PC-3 (cell line): ENCODE data around the gene HOPX. TPM values are rescaled to one million over a fixed set of nuclear protein-coding genes. Genes with fewer than 3 reads are reported as not detected.
"Not testable (repeated sequence)": the region's sequence is repeated elsewhere in the genome, so short reads cannot be mapped to it uniquely, and the experiment has no call there.

Experiments used
- ATAC-seq: fragments of 200-7000 bp; cut with Tn5 transposase; 2 replicates; pipeline ENCODE4 v1.9.1; 2020; ENCODE audit warnings: mild to moderate bottlenecking, moderate library complexity
- BruUV-seq: library from RNA; stranded (reverse); fragments of 400-500 nt; replicated peaks from 2 replicates; lab custom pipeline; 2021; lab: Mats Ljungman, UMichigan
- CTCF ChIA-PET: fragments of 300-600 bp; sonication (Branson Sonifier 250); formaldehyde crosslinking; loops from one replicate; lab custom pipeline; 2022; ENCODE audit warnings: antibody characterized with exemption; lab: Charles Lee
- POLR2A ChIA-PET: fragments of 300-600 bp; sonication (Branson Sonifier 250); formaldehyde crosslinking; loops from one replicate; lab custom pipeline; 2022; ENCODE audit warnings: antibody characterized with exemption; ENCODE audit not compliant: unreplicated experiment; lab: Charles Lee
- DNase-seq: peaks from one replicate; pipeline ENCODE4 v3.0.0-alpha.2; 2015
- H2AFZ ChIP-seq: fragments of 300-600 bp; sonication (generic); 2 replicates; pipeline ENCODE4 v1.6.0; 2016; ENCODE audit warnings: antibody characterized with exemption, low read length
- H3F3A ChIP-seq: fragments of 300-600 bp; sonication (generic); one replicate; pipeline ENCODE4 v1.6.0; 2017; ENCODE audit warnings: antibody characterized with exemption, low read length, control low read depth, mild to moderate bottlenecking; ENCODE audit not compliant: unreplicated experiment
- H3K27ac ChIP-seq: fragments of 300-600 bp; sonication (generic); 2 replicates; pipeline ENCODE4 v1.5.1; 2016; ENCODE audit warnings: mild to moderate bottlenecking, low read length
- H3K27me3 ChIP-seq: fragments of 300-600 bp; sonication (generic); 2 replicates; pipeline ENCODE4 v1.6.1; 2016; ENCODE audit warnings: low read length, mixed read lengths
- H3K36me3 ChIP-seq: fragments of 300-600 bp; sonication (generic); 2 replicates; pipeline ENCODE4 v1.6.1; 2016; ENCODE audit warnings: low read depth, mixed run types, low read length, mixed read lengths
- H3K4me1 ChIP-seq: fragments of 300-600 bp; sonication (generic); 2 replicates; pipeline ENCODE4 v1.5.1; 2016; ENCODE audit warnings: low read length; ENCODE audit not compliant: insufficient read depth
- H3K4me2 ChIP-seq: fragments of 300-600 bp; sonication (generic); 2 replicates; pipeline ENCODE4 v1.6.0; 2016; ENCODE audit warnings: low read length
- H3K4me3 ChIP-seq: fragments of 300-600 bp; sonication (generic); 2 replicates; pipeline ENCODE4 v1.5.1; 2016; ENCODE audit warnings: mild to moderate bottlenecking, low read length, mixed read lengths
- H3K79me2 ChIP-seq: fragments of 300-600 bp; sonication (generic); 2 replicates; pipeline ENCODE4 v1.6.1; 2017; ENCODE audit warnings: low read length, mixed read lengths
- H3K9ac ChIP-seq: fragments of 300-600 bp; sonication (generic); 2 replicates; pipeline ENCODE4 v1.6.0; 2016; ENCODE audit warnings: mild to moderate bottlenecking, low read length
- H3K9me2 ChIP-seq: fragments of 300-600 bp; sonication (generic); replicated peaks from 2 replicates; pipeline ENCODE4 v1.6.1; 2016; ENCODE audit warnings: mixed run types, low read length, mixed read lengths
- H3K9me3 ChIP-seq: fragments of 300-600 bp; sonication (generic); 2 replicates; pipeline ENCODE4 v1.6.1; 2016; ENCODE audit warnings: low read length, mixed read lengths
- H4K20me1 ChIP-seq: fragments of 300-600 bp; sonication (generic); 2 replicates; pipeline ENCODE4 v1.6.1; 2016; ENCODE audit warnings: low read length, mixed read lengths
- EZH2 ChIP-seq: fragments of 300-600 bp; sonication (generic); IDR thresholded peaks from one replicate; pipeline ENCODE4 v1.6.1; 2017; ENCODE audit warnings: antibody characterized with exemption, mild to moderate bottlenecking, low read length; ENCODE audit not compliant: unreplicated experiment
- EZH2phosphoT487 ChIP-seq: fragments of 300-600 bp; sonication (generic); IDR thresholded peaks from 2 replicates; pipeline ENCODE4 v1.6.1; 2018; ENCODE audit warnings: mild to moderate bottlenecking, antibody characterized with exemption, low read length, borderline replicate concordance
- intact Hi-C: fragments of 100-400 bp; cut with micrococcal nuclease; formaldehyde crosslinking; loops from 2 replicates; pipeline ENCODE4 v1.9.0; 2023
- total RNA-seq: library from RNA; depleted of rRNA; stranded (reverse); fragments of >200 nt; gene quantifications from 2 replicates; pipeline ENCODE4 v1.2.3, GENCODE V29; 2014
- TF ChIP-seq, protein P1 (sequence below): fragments of 300-600 bp; sonication (generic); conservative IDR thresholded peaks from 2 replicates; pipeline ENCODE4 v1.5.1; 2017; ENCODE audit warnings: antibody characterized with exemption, low read depth, mild to moderate bottlenecking, low read length

The HOPX gene
- total RNA-seq, 1 experiment from 2014 or later: 0.87 TPM

GRCh38 chr4:56728512-56728911 is 47.4 kb upstream of the HOPX start:
- H2AFZ ChIP-seq: no peak overlapping the region
- POLR2A ChIA-PET: interaction anchor here (0.6 kb wide), 1 partner anchor 146 kb away, joined by 3 read pairs; no protein-coding TSS in a partner anchor
- ATAC-seq: peak; percentile 88

DNA sequence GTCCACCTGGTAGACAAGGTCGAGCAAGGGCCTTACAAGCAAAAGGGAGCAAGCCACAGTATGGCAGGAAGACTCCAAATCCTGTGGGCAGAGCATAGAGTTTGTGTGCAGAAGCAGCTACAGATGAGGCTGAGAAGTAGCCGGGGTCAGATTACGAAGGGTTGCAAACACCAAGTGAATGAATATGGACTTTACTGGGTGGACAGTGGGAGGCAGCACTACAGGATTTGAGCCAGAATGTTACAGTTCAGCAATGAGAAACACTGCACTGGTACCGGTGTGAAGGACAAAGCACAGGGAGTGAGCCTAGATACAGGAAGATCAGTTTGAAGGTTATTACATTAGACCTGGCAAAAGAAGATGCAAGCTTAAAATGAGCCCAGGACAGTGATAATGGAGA is 46.1 kb upstream of the HOPX start:
- Histone ChIP-seq H3K9me2 (no peaks in the 10 kb centered on the region), H3K9ac (no peak overlapping the region), H3F3A (no peaks in the 10 kb centered on the region), H3K79me2 (no peaks in the 10 kb centered on the region), H3K27me3 (no peaks in the 10 kb centered on the region), H3K4me1 (0 out of 2 replicates have a peak, but pooled peaks cover 8% of the 10 kb centered on the region), H3K4me3 (no peak overlapping the region), H2AFZ (no peak overlapping the region), H3K4me2 (no peak overlapping the region), H3K9me3 (no peaks in the 10 kb centered on the region), H3K36me3 (no peaks in the 10 kb centered on the region), H4K20me1 (no peaks in the 10 kb centered on the region), H3K27ac (no peak overlapping the region)
- POLR2A ChIA-PET: no interaction called here
- DNase-seq (peak; percentile 9), ATAC-seq (no peak)
- CTCF ChIA-PET: interaction anchor here (0.6 kb wide), 1 partner anchor 335 kb away, joined by 3 read pairs; no protein-coding TSS in a partner anchor
- BruUV-seq: no TSS peak
- intact Hi-C loops: no loop called here
- TF ChIP-seq EZH2phosphoT487 (no peak), EZH2 (no peak)
- TF ChIP-seq, protein P1, sequence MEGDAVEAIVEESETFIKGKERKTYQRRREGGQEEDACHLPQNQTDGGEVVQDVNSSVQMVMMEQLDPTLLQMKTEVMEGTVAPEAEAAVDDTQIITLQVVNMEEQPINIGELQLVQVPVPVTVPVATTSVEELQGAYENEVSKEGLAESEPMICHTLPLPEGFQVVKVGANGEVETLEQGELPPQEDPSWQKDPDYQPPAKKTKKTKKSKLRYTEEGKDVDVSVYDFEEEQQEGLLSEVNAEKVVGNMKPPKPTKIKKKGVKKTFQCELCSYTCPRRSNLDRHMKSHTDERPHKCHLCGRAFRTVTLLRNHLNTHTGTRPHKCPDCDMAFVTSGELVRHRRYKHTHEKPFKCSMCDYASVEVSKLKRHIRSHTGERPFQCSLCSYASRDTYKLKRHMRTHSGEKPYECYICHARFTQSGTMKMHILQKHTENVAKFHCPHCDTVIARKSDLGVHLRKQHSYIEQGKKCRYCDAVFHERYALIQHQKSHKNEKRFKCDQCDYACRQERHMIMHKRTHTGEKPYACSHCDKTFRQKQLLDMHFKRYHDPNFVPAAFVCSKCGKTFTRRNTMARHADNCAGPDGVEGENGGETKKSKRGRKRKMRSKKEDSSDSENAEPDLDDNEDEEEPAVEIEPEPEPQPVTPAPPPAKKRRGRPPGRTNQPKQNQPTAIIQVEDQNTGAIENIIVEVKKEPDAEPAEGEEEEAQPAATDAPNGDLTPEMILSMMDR: no peak

More at GRCh38 chr4:56728512-56728911, 47.4 kb upstream of the HOPX start:
- H3K27me3 ChIP-seq: no peaks in the 10 kb centered on the region
- H3K9ac ChIP-seq: no peak overlapping the region
- H3F3A ChIP-seq: no peaks in the 10 kb centered on the region
- TF ChIP-seq EZH2 (no peak), EZH2phosphoT487 (no peak)
- TF ChIP-seq, protein P1: no peak
- no peaks in the 10 kb centered on the region for H4K20me1 ChIP-seq
- no peak overlapping the region for H3K27ac ChIP-seq
- 0 out of 2 replicates have a peak, but pooled peaks cover 5% of the 10 kb centered on the region for H3K4me1 ChIP-seq
- H3K79me2 ChIP-seq: no peaks in the 10 kb centered on the region
- CTCF ChIA-PET: no interaction called here
- H3K4me2 ChIP-seq: no peak overlapping the region
- BruUV-seq: no TSS peak
- no peaks in the 10 kb centered on the region for H3K9me3 ChIP-seq
- no peaks in the 10 kb centered on the region for H3K36me3 ChIP-seq
- DNase-seq: peak; percentile 81
- intact Hi-C loops: no loop called here
- H3K4me3 ChIP-seq: no peak overlapping the region
- H3K9me2 ChIP-seq: no peaks in the 10 kb centered on the region

GRCh38 chr4:56726593-56726992 is 45.5 kb upstream of the HOPX start:
- H3K4me2 ChIP-seq, H3K79me2 ChIP-seq, ATAC-seq, H3K9me3 ChIP-seq, H3K27me3 ChIP-seq, intact Hi-C loops, H3K27ac ChIP-seq, H4K20me1 ChIP-seq, H3K36me3 ChIP-seq, DNase-seq, POLR2A ChIA-PET, H2AFZ ChIP-seq, H3K4me3 ChIP-seq, H3K9me2 ChIP-seq, H3K9ac ChIP-seq, BruUV-seq, H3F3A ChIP-seq, H3K4me1 ChIP-seq: not testable (repeated sequence)
- CTCF ChIA-PET: interaction anchor here (0.6 kb wide), 1 partner anchor 334 kb away, joined by 3 read pairs; no protein-coding TSS in a partner anchor
